Left lung (tissue), 10 donors: ENCODE measurements around the gene MAST2. TPM values are rescaled to one million over a fixed set of nuclear protein-coding genes. Genes with fewer than 3 reads are reported as not detected.

Experiments used
- ATAC-seq: fragments of 200-7000 bp; cut with Tn5 transposase; one replicate; pipeline ENCODE4 v1.9.1; 2020; ENCODE audit warnings: moderate library complexity
- DNase-seq, 4 donors: peaks; one replicate each; pipeline ENCODE4 v3.0.0-alpha.2; 2013 to 2020
- H3K27ac ChIP-seq, 2 donors: fragments of 200-600 bp; sonication (generic) in 1 of 2; one replicate each; pipeline versions ENCODE4 v1.5.0 to v1.8.0; 2020 to 2021
- H3K27me3 ChIP-seq, 2 donors: fragments of 200-600 bp; sonication (generic) in 1 of 2; one replicate each; pipeline versions ENCODE4 v1.5.0 to v1.8.0; 2020 to 2021
- H3K36me3 ChIP-seq, 2 donors: fragments of 200-600 bp; sonication (generic) in 1 of 2; one replicate each; pipeline versions ENCODE4 v1.5.0 to v1.8.0; 2020 to 2021
- H3K4me1 ChIP-seq, 2 donors: fragments of 200-600 bp; one replicate each; pipeline ENCODE4 v1.8.0; 2021
- H3K4me3 ChIP-seq, 2 donors: fragments of 200-600 bp; sonication (generic) in 1 of 2; one replicate each; pipeline versions ENCODE4 v1.5.0 to v1.8.0; 2020 to 2021; ENCODE audit warnings: mild to moderate bottlenecking in 1 of 2
- H3K9me3 ChIP-seq, 2 donors: fragments of 200-600 bp; sonication (generic) in 1 of 2; one replicate each; pipeline versions ENCODE4 v1.5.0 to v1.8.0; 2020 to 2021
- CTCF ChIP-seq, 2 donors: fragments of 200-600 bp; sonication (generic) in 1 of 2; IDR thresholded peaks; one replicate each; pipeline versions ENCODE4 v1.5.0 to v1.8.0; 2021; ENCODE audit warnings: antibody characterized with exemption in 2 of 2
- intact Hi-C, 2 donors: fragments of 100-400 bp; cut with DNase I; formaldehyde crosslinking; loops; one replicate each; pipeline versions ENCODE4 v1.11.2 to v1.14.2; 2022
- polyA plus RNA-seq, 6 donors: library from polyadenylated mRNA; unstranded; fragments of 120-200 nt; gene quantifications; one replicate each; pipeline ENCODE4 v1.2.1, GENCODE V29; 2013; ENCODE audit not compliant: insufficient read length in 6 of 6
- total RNA-seq, 2 donors: library from RNA; stranded (reverse); fragmentation: NEBNext Ultra II Directional; extraction: Animal tissue kit (Norgen Biotek cat#: 25700); gene quantifications; one replicate each; pipeline ENCODE4 v1.2.1, GENCODE V29; 2021
- donor health status: DM: no; HTN: yes; CAD: no.
- donor health status: DM: no; HTN: no; CAD: no.

Gene MAST2
- total and polyA plus RNA-seq, 8 donors = 27.3 to 74.4 (median 64.9) TPM

GRCh38 chr1:46039571-46040052 is 236.2 kb downstream of the MAST2 start:
- intact Hi-C loops = loop anchor here in 1 of 2 donors (5.0 kb wide), 1 partner anchor 183 kb away; no protein-coding TSS in a partner anchor
- peak in 1 of 4 donors; percentile 59 for DNase-seq
- ATAC-seq = no peak

GRCh38 chr1:46041551-46041950 is 238.1 kb downstream of the MAST2 start:
- H3K27me3 ChIP-seq = no peaks in the 10 kb centered on the region
- H3K4me1 ChIP-seq = peaks cover 0 to 41% of the 10 kb centered on the region in 2 donors
- no peak for DNase-seq
- no peak for TF ChIP-seq CTCF (IDR thresholded peaks at IDR 0.05)
- no peak overlapping the region for H3K27ac ChIP-seq
- intact Hi-C loops = no loop called here
- no peaks in the 10 kb centered on the region for H3K9me3 ChIP-seq
- ATAC-seq = no peak
- no peak overlapping the region for H3K4me3 ChIP-seq
- peaks cover 0 to 25% of the 10 kb centered on the region in 2 donors for H3K36me3 ChIP-seq

More at GRCh38 chr1:46039571-46040052, 236.2 kb downstream of the MAST2 start:
- H3K36me3 ChIP-seq = peaks cover 0 to 29% of the 10 kb centered on the region in 2 donors
- peaks cover 0 to 42% of the 10 kb centered on the region in 2 donors for H3K4me1 ChIP-seq
- H3K4me3 ChIP-seq = no peak overlapping the region
- H3K9me3 ChIP-seq = no peaks in the 10 kb centered on the region
- no peaks in the 10 kb centered on the region for H3K27me3 ChIP-seq
- TF ChIP-seq CTCF (IDR thresholded peaks at IDR 0.05) = no peak
- H3K27ac ChIP-seq = peak overlapping the region in 1 of 2 donors; percentile 53

- ATAC-seq = no peak
- no peak for TF ChIP-seq CTCF (IDR thresholded peaks at IDR 0.05)
- no peak for DNase-seq
- intact Hi-C loops = no loop called here
- Histone ChIP-seq H3K4me3 (no peak overlapping the region), H3K36me3 (peaks cover 0 to 25% of the 10 kb centered on the region in 2 donors), H3K4me1 (peaks cover 0 to 37% of the 10 kb centered on the region in 2 donors), H3K9me3 (no peaks in the 10 kb centered on the region), H3K27me3 (no peaks in the 10 kb centered on the region), H3K27ac (no peak overlapping the region)
Observed at GRCh38 chr1:46041974-46042373, 238.6 kb downstream of the MAST2 start.

GRCh38 chr1:46043458-46044017 is 240.1 kb downstream of the MAST2 start:
- no peak for DNase-seq
- Histone ChIP-seq H3K4me3 (no peak overlapping the region), H3K27ac (no peak overlapping the region), H3K4me1 (peaks cover 0 to 27% of the 10 kb centered on the region in 2 donors), H3K27me3 (no peaks in the 10 kb centered on the region), H3K36me3 (peaks cover 0 to 25% of the 10 kb centered on the region in 2 donors), H3K9me3 (no peaks in the 10 kb centered on the region)
- no peak for TF ChIP-seq CTCF (IDR thresholded peaks at IDR 0.05)
- ATAC-seq = no peak
- intact Hi-C loops = no loop called here

- Histone ChIP-seq H3K27me3 (no peaks in the 10 kb centered on the region), H3K36me3 (peaks cover 0 to 25% of the 10 kb centered on the region in 2 donors), H3K4me1 (peaks cover 0 to 23% of the 10 kb centered on the region in 2 donors), H3K9me3 (no peaks in the 10 kb centered on the region), H3K4me3 (no peak overlapping the region), H3K27ac (no peak overlapping the region)
- intact Hi-C loops = no loop called here
- DNase-seq = no peak
- ATAC-seq = no peak
- no peak for TF ChIP-seq CTCF (IDR thresholded peaks at IDR 0.05)
Observed at GRCh38 chr1:46044116-46044515, 240.7 kb downstream of the MAST2 start.
